SK-N-SH (cell line): ENCODE data around the gene MDM1. TPM values are rescaled to one million over a fixed set of nuclear protein-coding genes. Genes with fewer than 3 reads are reported as not detected.

ENCODE experiments used
- CTCF ChIA-PET: fragments of 300-600, 350-600 bp; formaldehyde crosslinking; extraction: SDS; loops from one replicate; lab custom pipeline; 2021; lab: Yijun Ruan, JAX
- POLR2A ChIA-PET: fragments of 350-600 bp; sonication (Branson Sonifier 250); formaldehyde crosslinking; extraction: SDS; loops from one replicate; lab custom pipeline; 2020; ENCODE audit warnings: antibody characterized with exemption, inconsistent platforms; lab: Yijun Ruan, JAX
- DNase-seq: peaks from one replicate; pipeline ENCODE4 v3.0.0; 2012
- H2AFZ ChIP-seq: fragments of 200-600 bp; sonication (generic); 2 replicates; pipeline ENCODE4 v1.8.1; 2016; ENCODE audit warnings: antibody characterized with exemption, mild to moderate bottlenecking, low read depth
- H3F3A ChIP-seq: fragments of 200-600 bp; sonication (generic); replicated peaks from 2 replicates; pipeline ENCODE3; 2016; ENCODE audit warnings: antibody characterized with exemption, mild to moderate bottlenecking; ENCODE audit not compliant: insufficient read depth
- H3K27ac ChIP-seq, 2 experiments: fragments of 200-500 bp in 1 of 2; fragments of 200-600 bp in 1 of 2; sonication (Bioruptor generic) in 1 of 2; sonication (generic), shearing (Covaris generic) in 1 of 2; 2 replicates each; pipeline versions ENCODE4 v1.5.1 to v1.6.1; 2014 to 2016; ENCODE audit warnings: low read depth in 2 of 2, inconsistent platforms in 1 of 2, low read length in 1 of 2, mild to moderate bottlenecking in 1 of 2, mixed read lengths in 1 of 2
- H3K27me3 ChIP-seq: fragments of 200-600 bp; sonication (generic), shearing (Covaris generic); 2 replicates; pipeline ENCODE4 v1.6.1; 2016; ENCODE audit warnings: mixed run types; ENCODE audit not compliant: insufficient read depth
- H3K36me3 ChIP-seq, 2 experiments: fragments of 200-500 bp in 1 of 2; fragments of 200-600 bp in 1 of 2; sonication (Bioruptor generic) in 1 of 2; sonication (generic) in 1 of 2; replicated peaks in 1 of 2; 2 replicates each; pipeline versions ENCODE3 to v1.5.1; 2014 to 2016; ENCODE audit warnings: low read length in 1 of 2, mild to moderate bottlenecking in 1 of 2; ENCODE audit not compliant: insufficient read depth in 2 of 2, control insufficient read depth in 1 of 2
- H3K4me1 ChIP-seq, 2 experiments: fragments of 200-500 bp in 1 of 2; fragments of 200-600 bp in 1 of 2; sonication (Bioruptor generic) in 1 of 2; sonication (generic), shearing (Covaris generic) in 1 of 2; 2 replicates each; pipeline versions ENCODE4 v1.5.1 to v1.6.1; 2014 to 2016; ENCODE audit warnings: low read depth in 1 of 2, low read length in 1 of 2, mixed run types in 1 of 2; ENCODE audit not compliant: insufficient read depth in 2 of 2, control insufficient read depth in 1 of 2
- H3K4me2 ChIP-seq: fragments of 200-600 bp; sonication (generic), shearing (Covaris generic); 2 replicates; pipeline ENCODE4 v1.6.1; 2017; ENCODE audit warnings: mixed run types
- H3K4me3 ChIP-seq, 2 experiments: fragments of 200-500 bp in 1 of 2; fragments of 200-600 bp in 1 of 2; sonication (Bioruptor generic) in 1 of 2; sonication (generic), shearing (Covaris generic) in 1 of 2; 2 replicates each; pipeline versions ENCODE4 v1.5.1 to v1.8.1; 2014 to 2016; ENCODE audit warnings: low read depth in 2 of 2, inconsistent platforms in 1 of 2, low read length in 1 of 2, mild to moderate bottlenecking in 1 of 2, mixed read lengths in 1 of 2, moderate library complexity in 1 of 2
- H3K79me2 ChIP-seq: fragments of 200-600 bp; sonication (generic); 2 replicates; pipeline ENCODE4 v1.8.1; 2017; ENCODE audit warnings: mild to moderate bottlenecking; ENCODE audit not compliant: insufficient read depth
- H3K9ac ChIP-seq: fragments of 200-600 bp; sonication (generic); 2 replicates; pipeline ENCODE4 v1.6.1; 2017; ENCODE audit warnings: mixed run types
- H3K9me2 ChIP-seq: fragments of 200-600 bp; sonication (generic); 2 replicates; pipeline ENCODE4 v1.6.1; 2017; ENCODE audit warnings: mixed run types
- H3K9me3 ChIP-seq: fragments of 200-600 bp; sonication (generic); 2 replicates; pipeline ENCODE4 v1.6.1; 2017; ENCODE audit warnings: mixed run types, mild to moderate bottlenecking, moderate library complexity
- H4K20me1 ChIP-seq: fragments of 200-600 bp; sonication (generic); 2 replicates; pipeline ENCODE4 v1.6.1; 2017; ENCODE audit warnings: mild to moderate bottlenecking, mixed run types; ENCODE audit not compliant: insufficient read depth
- CHD2 ChIP-seq: fragments of 150-350 bp; IDR thresholded peaks from 2 replicates; pipeline ENCODE4 v1.6.1; 2018; ENCODE audit warnings: low read length; ENCODE audit not compliant: partially characterized antibody
- FOXM1 ChIP-seq: IDR thresholded peaks from 2 replicates; pipeline ENCODE4 v1.4.0; 2012; ENCODE audit warnings: low read depth, mild to moderate bottlenecking
- JUND ChIP-seq: IDR thresholded peaks from 2 replicates; pipeline ENCODE4 v1.4.0; 2012
- NRF1 ChIP-seq: IDR thresholded peaks from 2 replicates; pipeline ENCODE4 v1.6.1; 2012; ENCODE audit warnings: low read depth, mild to moderate bottlenecking, low read length
- POLR2AphosphoS5 ChIP-seq: IDR thresholded peaks from 2 replicates; pipeline ENCODE4 v1.6.1; 2012; ENCODE audit warnings: low read depth, low read length
- RAD21 ChIP-seq: IDR thresholded peaks from 2 replicates; pipeline ENCODE4 v1.6.1; 2012; ENCODE audit warnings: mild to moderate bottlenecking, low read length
- RFX5 ChIP-seq: IDR thresholded peaks from 2 replicates; pipeline ENCODE4 v1.6.1; 2012; ENCODE audit warnings: mild to moderate bottlenecking, improper control_type of control experiment, low read length
- SIN3A ChIP-seq: IDR thresholded peaks from 2 replicates; pipeline ENCODE4 v1.6.1; 2012; ENCODE audit warnings: low read depth, mild to moderate bottlenecking, low read length, moderate library complexity, borderline replicate concordance
- TEAD4 ChIP-seq: IDR thresholded peaks from 2 replicates; pipeline ENCODE4 v1.4.0; 2012; ENCODE audit warnings: mild to moderate bottlenecking, borderline replicate concordance; ENCODE audit not compliant: insufficient read depth
- USF1 ChIP-seq: IDR thresholded peaks from 2 replicates; pipeline ENCODE4 v1.4.0; 2012; ENCODE audit warnings: low read depth, borderline replicate concordance
- YY1 ChIP-seq: IDR thresholded peaks from 2 replicates; pipeline ENCODE4 v1.4.0; 2012; ENCODE audit warnings: low read depth, mild to moderate bottlenecking
- ZBTB33 ChIP-seq: IDR thresholded peaks from 2 replicates; pipeline ENCODE4 v1.4.0; 2012; ENCODE audit warnings: low read depth, borderline replicate concordance
- WGBS: methylation state at CpG from one replicate; pipeline ENCODE4 v1.1.6; 2017; ENCODE audit warnings: low lambda C conversion rate; 5-methylcytosine and 5-hydroxymethylcytosine counted together
- polyA plus RNA-seq, 3 experiments: library from polyadenylated mRNA; depleted of rRNA; stranded (reverse); fragments of >200 nt; gene quantifications; 2 replicates each; pipeline ENCODE4 v1.2.3, GENCODE V29; 2012
- TF ChIP-seq, protein P1 (sequence below): fragments of 200-600 bp; sonication (generic); IDR thresholded peaks from 2 replicates; pipeline ENCODE4 v1.6.1; 2017; ENCODE audit warnings: antibody characterized with exemption, mild to moderate bottlenecking, moderate library complexity
- TF ChIP-seq, protein P2 (sequence below): fragments of 150-350 bp; IDR thresholded peaks from 2 replicates; pipeline ENCODE4 v1.6.1; 2016; ENCODE audit warnings: mild to moderate bottlenecking, low read depth, low read length
- TF ChIP-seq, protein P3 (sequence below): IDR thresholded peaks from 2 replicates; pipeline ENCODE4 v1.4.0; 2012; ENCODE audit warnings: low read depth

The MDM1 gene
- polyA plus RNA-seq, 1 of the 3 experiments (the other 2 are of a cell fraction) = 7.4 TPM

DNA sequence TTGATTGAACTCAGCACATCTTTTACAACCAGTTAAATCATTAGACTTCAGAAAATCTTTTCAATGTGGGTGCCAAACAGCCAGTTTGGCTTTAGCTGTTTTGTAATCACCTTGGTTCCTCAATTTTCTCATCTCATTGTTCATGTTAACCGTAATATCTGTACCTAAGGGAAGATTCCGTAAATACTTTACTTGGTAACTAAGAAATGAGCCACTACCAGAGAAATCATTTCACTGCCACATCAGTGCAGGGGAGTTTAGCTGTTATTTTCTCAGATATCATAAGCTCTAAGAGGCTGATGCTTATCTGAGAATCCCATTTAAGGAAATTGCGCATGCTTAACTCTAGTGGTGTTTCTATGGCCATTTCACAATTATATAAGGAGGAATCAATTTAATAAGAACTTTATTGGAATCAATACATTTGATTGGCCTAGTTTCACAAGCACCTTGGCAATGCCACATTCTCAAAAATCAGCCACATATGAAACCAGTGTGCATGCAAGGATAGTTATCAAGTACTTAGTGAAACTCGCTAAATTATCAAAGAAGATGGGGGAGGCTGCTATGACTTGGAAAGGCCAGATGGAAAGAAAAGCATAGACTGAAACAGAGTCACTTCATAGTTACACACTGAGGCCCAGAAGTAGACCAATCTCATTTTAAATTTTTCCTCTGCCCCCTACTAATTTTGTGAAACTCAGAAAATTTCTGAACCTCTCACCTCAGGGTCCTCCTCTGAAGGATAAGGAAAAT lies 50.7 kb downstream of the MDM1 start:
- no peak overlapping the region for H3K4me2 ChIP-seq
- no peaks in the 10 kb centered on the region for H3K36me3 ChIP-seq
- no peak for DNase-seq
- WGBS = 95% methylated on average over 4 of the region's 4 CpGs
- ChIA-PET CTCF (no interaction called here), POLR2A (no interaction called here)
- H3K27me3 ChIP-seq = no peaks in the 10 kb centered on the region
- no peak overlapping the region for H3K27ac ChIP-seq
- H3K9me2 ChIP-seq = no peaks in the 10 kb centered on the region
- no peak overlapping the region for H3K9ac ChIP-seq
- no peak overlapping the region; the same call in 1 of the 2 replicates for H2AFZ ChIP-seq
- no peaks in the 10 kb centered on the region for H4K20me1 ChIP-seq
- H3F3A ChIP-seq = peaks cover 6% of the 10 kb centered on the region
- TF ChIP-seq SIN3A = no peak
- no peak for TF ChIP-seq JUND
- TF ChIP-seq RAD21 = no peak
- TF ChIP-seq, protein P1, sequence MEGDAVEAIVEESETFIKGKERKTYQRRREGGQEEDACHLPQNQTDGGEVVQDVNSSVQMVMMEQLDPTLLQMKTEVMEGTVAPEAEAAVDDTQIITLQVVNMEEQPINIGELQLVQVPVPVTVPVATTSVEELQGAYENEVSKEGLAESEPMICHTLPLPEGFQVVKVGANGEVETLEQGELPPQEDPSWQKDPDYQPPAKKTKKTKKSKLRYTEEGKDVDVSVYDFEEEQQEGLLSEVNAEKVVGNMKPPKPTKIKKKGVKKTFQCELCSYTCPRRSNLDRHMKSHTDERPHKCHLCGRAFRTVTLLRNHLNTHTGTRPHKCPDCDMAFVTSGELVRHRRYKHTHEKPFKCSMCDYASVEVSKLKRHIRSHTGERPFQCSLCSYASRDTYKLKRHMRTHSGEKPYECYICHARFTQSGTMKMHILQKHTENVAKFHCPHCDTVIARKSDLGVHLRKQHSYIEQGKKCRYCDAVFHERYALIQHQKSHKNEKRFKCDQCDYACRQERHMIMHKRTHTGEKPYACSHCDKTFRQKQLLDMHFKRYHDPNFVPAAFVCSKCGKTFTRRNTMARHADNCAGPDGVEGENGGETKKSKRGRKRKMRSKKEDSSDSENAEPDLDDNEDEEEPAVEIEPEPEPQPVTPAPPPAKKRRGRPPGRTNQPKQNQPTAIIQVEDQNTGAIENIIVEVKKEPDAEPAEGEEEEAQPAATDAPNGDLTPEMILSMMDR = no peak
- TF ChIP-seq USF1 = no peak
- no peaks in the 10 kb centered on the region for H3K79me2 ChIP-seq
- no peaks in the 10 kb centered on the region for H3K9me3 ChIP-seq
- H3K4me1 ChIP-seq = peaks cover 7 to 10% of the 10 kb centered on the region in 2 experiments; a peak in 3 of 4 replicates
- H3K4me3 ChIP-seq = no peak overlapping the region

- Histone ChIP-seq H3F3A (peaks cover 6% of the 10 kb centered on the region), H3K36me3 (no peaks in the 10 kb centered on the region), H3K79me2 (no peaks in the 10 kb centered on the region), H3K9me2 (no peaks in the 10 kb centered on the region), H2AFZ (no peak overlapping the region), H3K27ac (no peak overlapping the region), H3K9ac (no peak overlapping the region), H3K4me3 (no peak overlapping the region), H3K9me3 (no peaks in the 10 kb centered on the region), H3K4me1 (peaks cover 7 to 10% of the 10 kb centered on the region in 2 experiments; a peak in 3 of 4 replicates), H3K27me3 (no peaks in the 10 kb centered on the region), H4K20me1 (no peaks in the 10 kb centered on the region), H3K4me2 (no peak overlapping the region)
- ChIA-PET CTCF (no interaction called here), POLR2A (no interaction called here)
- WGBS = 97% methylated on average over 2 of the region's 2 CpGs
- no peak for DNase-seq
- no peak for TF ChIP-seq TEAD4
- no peak for TF ChIP-seq NRF1
- no peak for TF ChIP-seq CHD2
- TF ChIP-seq, protein P2, sequence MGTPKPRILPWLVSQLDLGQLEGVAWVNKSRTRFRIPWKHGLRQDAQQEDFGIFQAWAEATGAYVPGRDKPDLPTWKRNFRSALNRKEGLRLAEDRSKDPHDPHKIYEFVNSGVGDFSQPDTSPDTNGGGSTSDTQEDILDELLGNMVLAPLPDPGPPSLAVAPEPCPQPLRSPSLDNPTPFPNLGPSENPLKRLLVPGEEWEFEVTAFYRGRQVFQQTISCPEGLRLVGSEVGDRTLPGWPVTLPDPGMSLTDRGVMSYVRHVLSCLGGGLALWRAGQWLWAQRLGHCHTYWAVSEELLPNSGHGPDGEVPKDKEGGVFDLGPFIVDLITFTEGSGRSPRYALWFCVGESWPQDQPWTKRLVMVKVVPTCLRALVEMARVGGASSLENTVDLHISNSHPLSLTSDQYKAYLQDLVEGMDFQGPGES = no peak
- no peak for TF ChIP-seq RFX5
- TF ChIP-seq FOXM1 = no peak
- TF ChIP-seq YY1 = no peak
- TF ChIP-seq USF1 = no peak
- TF ChIP-seq ZBTB33 = no peak
- TF ChIP-seq, protein P1 = no peak
- TF ChIP-seq POLR2AphosphoS5 = no peak
- TF ChIP-seq, protein P3, sequence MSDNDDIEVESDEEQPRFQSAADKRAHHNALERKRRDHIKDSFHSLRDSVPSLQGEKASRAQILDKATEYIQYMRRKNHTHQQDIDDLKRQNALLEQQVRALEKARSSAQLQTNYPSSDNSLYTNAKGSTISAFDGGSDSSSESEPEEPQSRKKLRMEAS = no peak
These were observed 51.9 kb downstream of the MDM1 start for GRCh38 chr12:68280240-68280639.
